ENCODE measurements around the gene RSPH9. TPM values are rescaled to one million over a fixed set of nuclear protein-coding genes. Genes with fewer than 3 reads are reported as not detected.

The RSPH9 gene
- total and polyA plus RNA-seq, 4 donors: 0.13 to 0.75 (median 0.38) TPM

DNA sequence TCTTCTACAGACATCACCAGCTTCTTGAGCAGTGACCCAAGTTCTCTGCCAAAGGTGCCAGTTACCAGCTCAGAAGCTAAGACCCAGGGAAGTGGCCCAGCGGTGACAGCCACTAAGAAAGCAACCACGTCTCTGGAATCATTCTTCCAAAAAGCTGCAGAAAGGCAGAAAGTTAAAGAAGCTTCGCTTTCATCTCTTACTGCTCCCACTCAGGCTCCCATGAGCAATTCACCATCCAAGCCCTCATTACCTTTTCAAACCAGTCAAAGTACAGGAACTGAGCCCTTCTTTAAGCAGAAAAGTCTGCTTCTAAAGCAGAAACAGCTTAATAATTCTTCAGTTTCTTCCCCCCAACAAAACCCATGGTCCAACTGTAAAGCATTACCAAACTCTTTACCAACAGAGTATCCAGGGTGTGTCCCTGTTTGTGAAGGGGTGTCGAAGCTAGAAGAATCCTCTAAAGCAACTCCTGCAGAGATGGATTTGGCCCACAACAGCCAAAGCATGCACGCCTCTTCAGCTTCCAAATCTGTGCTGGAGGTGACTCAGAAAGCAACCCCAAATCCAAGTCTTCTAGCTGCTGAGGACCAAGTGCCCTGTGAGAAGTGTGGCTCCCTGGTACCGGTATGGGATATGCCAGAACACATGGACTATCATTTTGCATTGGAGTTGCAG, 31.0 kb upstream of the RSPH9 start:
- Histone ChIP-seq H3K9me3 (ENCODE audit: control insufficient read depth, low read length) (no peaks in the 10 kb centered on the region), H3K27me3 (ENCODE audit: control insufficient read depth in 1 of 2, insufficient read depth in 2 of 2, low read length in 1 of 2) (no peaks in the 10 kb centered on the region), H3K36me3 (ENCODE audit: control insufficient read depth in 1 of 2, insufficient read depth in 2 of 2, low read length in 1 of 2) (peaks cover 0 to 2% of the 10 kb centered on the region in 2 donors), H3K27ac (ENCODE audit: low read depth in 1 of 2, low read length in 2 of 2) (no peak overlapping the region), H3K4me1 (ENCODE audit: control insufficient read depth in 1 of 2, insufficient read depth in 2 of 2, low read length in 2 of 2) (no peaks in the 10 kb centered on the region), H3K4me3 (ENCODE audit: low read length in 2 of 2) (no peak overlapping the region)
- no peak for DNase-seq
- intact Hi-C loops (cut with DNase I): no loop called here
- no peak for ATAC-seq (ENCODE audit: low FRiP score)
- WGBS, 2 donors: 90 to 91% methylated on average over 6 of the region's 6 CpGs

DNA sequence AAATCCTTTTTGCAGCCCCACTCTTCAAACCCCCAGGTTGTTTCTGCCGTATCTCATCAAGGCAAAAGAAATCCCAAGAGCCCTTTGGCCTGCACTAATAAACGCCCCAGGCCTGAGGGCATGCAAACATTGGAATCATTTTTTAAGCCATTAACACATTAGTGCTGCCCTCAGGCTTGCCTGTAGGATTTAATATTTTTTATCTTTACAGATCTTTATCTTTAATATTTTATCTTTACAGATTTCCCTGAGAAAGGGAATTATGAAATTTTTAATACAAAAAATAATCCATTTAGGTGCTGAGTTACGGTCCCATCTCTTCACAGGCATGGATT, 30.5 kb upstream of the RSPH9 start:
- intact Hi-C loops (cut with DNase I): no loop called here
- DNase-seq (no peak), ATAC-seq (ENCODE audit: low FRiP score) (no peak)
- no peaks in the 10 kb centered on the region for H3K9me3 ChIP-seq (ENCODE audit: control insufficient read depth, low read length)
- no peaks in the 10 kb centered on the region for H3K27me3 ChIP-seq (ENCODE audit: control insufficient read depth in 1 of 2, insufficient read depth in 2 of 2, low read length in 1 of 2)
- 74 to 75% methylated on average over 3 of the region's 3 CpGs for WGBS, 2 donors
- peaks cover 2 to 3% of the 10 kb centered on the region in 2 donors for H3K36me3 ChIP-seq (ENCODE audit: control insufficient read depth in 1 of 2, insufficient read depth in 2 of 2, low read length in 1 of 2)
- H3K4me3 ChIP-seq (ENCODE audit: low read length in 2 of 2): no peak overlapping the region
- no peak overlapping the region for H3K27ac ChIP-seq (ENCODE audit: low read depth in 1 of 2, low read length in 2 of 2)
- no peaks in the 10 kb centered on the region for H3K4me1 ChIP-seq (ENCODE audit: control insufficient read depth in 1 of 2, insufficient read depth in 2 of 2, low read length in 2 of 2)

- intact Hi-C loops (cut with DNase I): no loop called here
- Histone ChIP-seq H3K27me3 (ENCODE audit: control insufficient read depth in 1 of 2, insufficient read depth in 2 of 2, low read length in 1 of 2) (no peaks in the 10 kb centered on the region), H3K27ac (ENCODE audit: low read depth in 1 of 2, low read length in 2 of 2) (no peak overlapping the region), H3K36me3 (ENCODE audit: control insufficient read depth in 1 of 2, insufficient read depth in 2 of 2, low read length in 1 of 2) (peaks cover 2 to 3% of the 10 kb centered on the region in 2 donors), H3K4me3 (ENCODE audit: low read length in 2 of 2) (no peak overlapping the region), H3K9me3 (ENCODE audit: control insufficient read depth, low read length) (no peaks in the 10 kb centered on the region), H3K4me1 (ENCODE audit: control insufficient read depth in 1 of 2, insufficient read depth in 2 of 2, low read length in 2 of 2) (no peaks in the 10 kb centered on the region)
- no peak for ATAC-seq (ENCODE audit: low FRiP score)
- 94 to 97% methylated on average over 9 of the region's 9 CpGs for WGBS, 2 donors
- DNase-seq: no peak
Measured at GRCh38 chr6:43616725-43617472, 27.9 kb upstream of the RSPH9 start.

DNA sequence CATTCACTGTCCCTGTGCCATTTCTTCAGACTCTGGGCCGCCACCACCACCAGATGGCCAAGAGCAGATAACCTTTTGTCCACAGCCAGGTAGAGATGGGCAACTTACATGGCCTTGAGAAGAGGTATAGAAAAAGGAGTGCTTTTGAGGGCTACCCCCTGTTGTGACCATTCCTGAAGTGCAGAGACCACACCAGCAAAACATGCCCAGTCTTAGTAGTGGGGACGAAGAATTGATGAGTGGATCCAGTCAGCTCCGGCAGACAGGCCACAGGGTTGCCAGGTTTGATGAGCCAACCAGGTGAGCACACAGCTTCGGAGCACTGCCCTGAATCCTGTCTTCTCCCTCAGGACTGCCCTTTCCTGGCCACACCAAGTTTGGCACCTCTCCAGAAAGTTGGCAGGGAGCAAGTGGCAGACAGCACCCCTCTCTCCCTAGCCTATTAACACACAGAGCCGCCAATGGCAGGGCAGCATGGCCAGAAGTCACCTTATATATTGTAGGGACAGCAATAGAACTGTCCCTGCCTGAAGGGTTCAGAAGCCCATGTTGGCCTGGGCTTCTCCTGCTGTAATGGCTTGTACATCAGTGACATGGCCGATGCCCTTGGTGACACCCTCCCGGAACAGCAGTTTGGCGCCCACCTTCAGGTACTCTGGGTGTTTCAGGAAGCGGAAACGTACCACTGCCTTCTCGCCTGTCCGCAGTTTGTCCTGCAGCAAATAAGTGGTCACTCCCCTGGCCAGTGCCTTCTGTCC, 23.6 kb upstream of the RSPH9 start:
- Histone ChIP-seq H3K27me3 (ENCODE audit: control insufficient read depth in 1 of 2, insufficient read depth in 2 of 2, low read length in 1 of 2) (no peaks in the 10 kb centered on the region), H3K36me3 (ENCODE audit: control insufficient read depth in 1 of 2, insufficient read depth in 2 of 2, low read length in 1 of 2) (peaks cover 2 to 3% of the 10 kb centered on the region in 2 donors), H3K9me3 (ENCODE audit: control insufficient read depth, low read length) (no peaks in the 10 kb centered on the region), H3K4me1 (ENCODE audit: control insufficient read depth in 1 of 2, insufficient read depth in 2 of 2, low read length in 2 of 2) (no peaks in the 10 kb centered on the region), H3K27ac (ENCODE audit: low read depth in 1 of 2, low read length in 2 of 2) (no peak overlapping the region), H3K4me3 (ENCODE audit: low read length in 2 of 2) (no peak overlapping the region)
- WGBS, 2 donors: 90 to 91% methylated on average over 12 of the region's 12 CpGs
- no peak for DNase-seq
- intact Hi-C loops (cut with DNase I): no loop called here
- ATAC-seq (ENCODE audit: low FRiP score): no peak

DNA sequence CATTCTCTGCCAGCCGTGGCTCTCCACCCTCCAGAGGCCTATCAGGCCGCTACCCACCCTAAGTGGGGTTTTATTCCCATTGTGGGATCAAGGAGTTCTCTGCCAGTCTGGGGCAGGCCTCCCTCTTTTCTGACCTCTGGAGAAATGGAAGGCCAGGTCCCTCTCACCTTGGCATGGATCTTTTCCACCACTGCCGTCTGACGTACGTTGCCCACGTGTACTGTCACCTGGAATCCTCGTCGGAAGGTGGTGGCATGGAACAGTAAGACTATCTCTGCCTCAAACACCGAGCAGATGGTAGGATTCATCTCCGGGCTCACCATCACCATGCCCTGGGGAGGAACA, 23.0 kb upstream of the RSPH9 start:
- Histone ChIP-seq H3K9me3 (ENCODE audit: control insufficient read depth, low read length) (no peaks in the 10 kb centered on the region), H3K4me3 (ENCODE audit: low read length in 2 of 2) (no peak overlapping the region), H3K4me1 (ENCODE audit: control insufficient read depth in 1 of 2, insufficient read depth in 2 of 2, low read length in 2 of 2) (no peaks in the 10 kb centered on the region), H3K36me3 (ENCODE audit: control insufficient read depth in 1 of 2, insufficient read depth in 2 of 2, low read length in 1 of 2) (peaks cover 2 to 3% of the 10 kb centered on the region in 2 donors), H3K27me3 (ENCODE audit: control insufficient read depth in 1 of 2, insufficient read depth in 2 of 2, low read length in 1 of 2) (no peaks in the 10 kb centered on the region), H3K27ac (ENCODE audit: low read depth in 1 of 2, low read length in 2 of 2) (no peak overlapping the region)
- ATAC-seq (ENCODE audit: low FRiP score): no peak
- no peak for DNase-seq
- intact Hi-C loops (cut with DNase I): no loop called here
- WGBS, 2 donors: 90 to 91% methylated on average over 10 of the region's 10 CpGs

DNA sequence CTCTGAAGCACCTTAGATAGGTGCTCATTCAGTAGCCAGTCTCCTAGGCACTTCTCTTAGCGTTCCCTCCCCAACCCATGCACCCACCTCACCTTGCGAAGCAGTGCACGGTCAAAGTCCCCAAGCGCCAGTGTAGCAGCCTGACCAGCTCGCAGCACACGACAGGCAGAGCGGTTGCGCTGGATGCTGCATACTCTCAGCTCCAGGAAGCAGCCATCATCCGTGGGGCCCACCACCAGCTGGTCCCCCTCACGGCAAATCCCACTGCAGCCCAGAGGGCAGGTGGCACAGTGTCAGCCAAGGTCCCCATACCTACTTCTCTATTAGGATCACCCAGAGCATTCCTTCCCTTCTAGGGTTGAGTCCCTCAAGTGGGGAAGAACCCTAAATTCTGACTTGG, 22.3 kb upstream of the RSPH9 start:
- H3K9me3 ChIP-seq (ENCODE audit: control insufficient read depth, low read length): no peaks in the 10 kb centered on the region
- H3K4me1 ChIP-seq (ENCODE audit: control insufficient read depth in 1 of 2, insufficient read depth in 2 of 2, low read length in 2 of 2): peaks cover 0 to under 1% of the 10 kb centered on the region in 2 donors
- DNase-seq: no peak
- H3K36me3 ChIP-seq (ENCODE audit: control insufficient read depth in 1 of 2, insufficient read depth in 2 of 2, low read length in 1 of 2): peaks cover 2 to 3% of the 10 kb centered on the region in 2 donors
- H3K27ac ChIP-seq (ENCODE audit: low read depth in 1 of 2, low read length in 2 of 2): no peak overlapping the region
- no peak for ATAC-seq (ENCODE audit: low FRiP score)
- 89 to 92% methylated on average over 10 of the region's 10 CpGs for WGBS, 2 donors
- no peak overlapping the region for H3K4me3 ChIP-seq (ENCODE audit: low read length in 2 of 2)
- intact Hi-C loops (cut with DNase I): no loop called here
- no peaks in the 10 kb centered on the region for H3K27me3 ChIP-seq (ENCODE audit: control insufficient read depth in 1 of 2, insufficient read depth in 2 of 2, low read length in 1 of 2)

DNA sequence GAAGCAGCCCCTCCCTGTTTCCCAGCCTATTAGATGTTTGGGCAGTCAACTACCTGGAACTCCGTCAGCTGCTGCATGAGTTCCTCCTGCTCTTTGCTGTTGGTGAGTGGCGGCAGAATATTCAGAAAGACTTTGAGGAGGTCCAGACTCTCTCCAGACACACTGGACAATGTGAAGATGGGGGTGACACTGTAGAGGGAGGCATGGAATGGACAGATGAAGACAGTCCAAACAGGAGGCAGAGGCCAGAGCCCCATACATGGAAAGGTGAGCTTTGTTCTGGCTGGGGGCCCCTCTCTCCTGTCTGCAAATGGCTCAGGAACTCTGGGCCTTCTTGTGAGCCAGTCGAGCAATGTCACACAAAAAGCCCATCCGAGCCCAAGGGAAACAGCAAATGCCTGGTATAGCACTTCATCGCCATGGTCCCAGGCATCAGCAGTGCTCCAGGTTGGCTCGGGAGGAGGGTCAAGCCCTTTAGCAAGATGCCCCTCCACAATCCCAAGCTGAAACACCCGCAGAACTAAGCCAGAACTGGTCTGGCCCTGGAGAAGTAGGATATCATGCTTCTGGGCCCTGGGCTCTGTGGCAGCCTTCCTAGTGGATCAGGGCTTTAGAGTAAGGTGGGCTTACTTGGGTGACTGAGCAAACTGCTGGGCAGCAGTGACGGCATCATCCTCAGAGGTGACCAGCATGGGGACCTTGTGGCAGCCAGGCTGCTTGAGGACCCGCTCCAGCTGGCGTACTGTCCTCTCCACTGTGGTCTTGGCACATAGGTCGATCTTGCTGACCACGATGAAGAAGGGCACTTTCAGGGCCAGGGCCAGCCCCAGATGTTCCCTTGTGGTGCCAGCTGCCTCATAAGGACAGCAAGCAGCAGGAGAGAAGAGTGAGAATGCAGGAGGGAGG, 20.7 kb upstream of the RSPH9 start:
- Histone ChIP-seq H3K27ac (ENCODE audit: low read depth in 1 of 2, low read length in 2 of 2) (no peak overlapping the region), H3K27me3 (ENCODE audit: control insufficient read depth in 1 of 2, insufficient read depth in 2 of 2, low read length in 1 of 2) (no peaks in the 10 kb centered on the region), H3K36me3 (ENCODE audit: control insufficient read depth in 1 of 2, insufficient read depth in 2 of 2, low read length in 1 of 2) (peaks cover under 1 to 2% of the 10 kb centered on the region in 2 donors), H3K9me3 (ENCODE audit: control insufficient read depth, low read length) (no peaks in the 10 kb centered on the region), H3K4me1 (ENCODE audit: control insufficient read depth in 1 of 2, insufficient read depth in 2 of 2, low read length in 2 of 2) (peaks cover 0 to 3% of the 10 kb centered on the region in 2 donors), H3K4me3 (ENCODE audit: low read length in 2 of 2) (no peak overlapping the region)
- ATAC-seq (ENCODE audit: low FRiP score) (no peak), DNase-seq (no peak)
- 75 to 79% methylated on average over 12 of the region's 12 CpGs for WGBS, 2 donors
- intact Hi-C loops (cut with DNase I): no loop called here

- H3K27ac ChIP-seq (ENCODE audit: low read depth in 1 of 2, low read length in 2 of 2): no peak overlapping the region
- H3K9me3 ChIP-seq (ENCODE audit: control insufficient read depth, low read length): no peaks in the 10 kb centered on the region
- DNase-seq: no peak
- no peak for ATAC-seq (ENCODE audit: low FRiP score)
- 73 to 76% methylated on average over 7 of the region's 7 CpGs for WGBS, 2 donors
- H3K4me3 ChIP-seq (ENCODE audit: low read length in 2 of 2): no peak overlapping the region
- intact Hi-C loops (cut with DNase I): no loop called here
- no peaks in the 10 kb centered on the region for H3K27me3 ChIP-seq (ENCODE audit: control insufficient read depth in 1 of 2, insufficient read depth in 2 of 2, low read length in 1 of 2)
- peaks cover 0 to 3% of the 10 kb centered on the region in 2 donors for H3K4me1 ChIP-seq (ENCODE audit: control insufficient read depth in 1 of 2, insufficient read depth in 2 of 2, low read length in 2 of 2)
- H3K36me3 ChIP-seq (ENCODE audit: control insufficient read depth in 1 of 2, insufficient read depth in 2 of 2, low read length in 1 of 2): peaks cover 0 to 2% of the 10 kb centered on the region in 2 donors
Measured at GRCh38 chr6:43624786-43625288, 20.0 kb upstream of the RSPH9 start.
